NT2/D1 (cell line): Measurements from ENCODE around the gene MORN1.
A peak's percentile ranks its signal among the peaks of the same experiment; 100 is the strongest.

Experiments
- DNase-seq: peaks from one replicate; pipeline ENCODE4 v3.0.0-alpha.2; 2011; ENCODE audit warnings: low read depth, low spot score
- H3K27me3 ChIP-seq: 2 replicates; pipeline ENCODE4 v1.6.0; 2011; ENCODE audit warnings: mild to moderate bottlenecking; ENCODE audit not compliant: insufficient read length, insufficient read depth
- H3K36me3 ChIP-seq: 2 replicates; pipeline ENCODE4 v1.6.1; 2011; ENCODE audit warnings: mild to moderate bottlenecking, low read length, mixed read lengths; ENCODE audit not compliant: insufficient read depth, insufficient read length
- H3K4me1 ChIP-seq: 2 replicates; pipeline ENCODE4 v1.5.1; 2011; ENCODE audit not compliant: insufficient read depth, insufficient read length
- H3K4me3 ChIP-seq: 2 replicates; pipeline ENCODE4 v1.5.1; 2011; ENCODE audit warnings: low read depth; ENCODE audit not compliant: insufficient read length
- H3K9ac ChIP-seq: 2 replicates; pipeline ENCODE4 v1.6.0; 2011; ENCODE audit warnings: low read depth; ENCODE audit not compliant: insufficient read length
- H3K9me3 ChIP-seq: 2 replicates; pipeline ENCODE4 v1.5.1; 2011; ENCODE audit warnings: mild to moderate bottlenecking, low read length; ENCODE audit not compliant: insufficient read depth
- SUZ12 ChIP-seq: IDR thresholded peaks from 2 replicates; pipeline ENCODE4 v1.6.1; 2011; ENCODE audit not compliant: insufficient read length, insufficient read depth; ENCODE audit errors: extremely low read depth
- YY1 ChIP-seq: IDR thresholded peaks from 2 replicates; pipeline ENCODE4 v1.6.1; 2011; ENCODE audit not compliant: insufficient read length, insufficient read depth
- ZNF274 ChIP-seq: IDR thresholded peaks from 2 replicates; pipeline ENCODE4 v1.6.1; 2011; ENCODE audit warnings: mild to moderate bottlenecking, low read depth, low read length

Gene MORN1

DNA sequence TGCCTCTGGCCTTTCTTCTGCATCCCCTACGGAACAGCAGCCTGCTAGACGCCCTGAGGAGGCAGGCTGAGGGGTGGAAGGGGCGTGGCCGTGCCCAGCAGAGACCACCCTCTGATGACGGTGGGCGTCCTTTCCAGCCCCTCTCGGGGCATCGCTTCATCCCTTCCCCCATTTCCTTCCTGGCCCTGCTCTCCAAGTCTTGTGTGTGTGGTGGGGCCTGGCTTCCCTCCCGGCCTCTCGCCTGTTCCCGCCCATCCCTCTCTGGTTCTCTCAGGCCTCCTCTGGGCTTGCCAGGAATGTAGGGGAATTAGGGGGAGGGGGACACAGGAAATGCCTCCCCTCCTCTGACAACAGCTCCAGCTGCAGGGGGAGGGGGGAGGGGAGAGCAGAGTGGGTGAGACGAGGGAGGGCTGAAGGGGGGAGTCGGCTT, 112.1 kb downstream of the MORN1 start:
- H3K9ac ChIP-seq = peak overlapping the region; percentile 59
- peaks cover 15% of the 10 kb centered on the region for H3K36me3 ChIP-seq
- peaks cover 28% of the 10 kb centered on the region for H3K4me1 ChIP-seq
- H3K9me3 ChIP-seq = no peaks in the 10 kb centered on the region
- no peak overlapping the region for H3K4me3 ChIP-seq
- DNase-seq = peak; percentile 96
- H3K27me3 ChIP-seq = no peaks in the 10 kb centered on the region
- TF ChIP-seq ZNF274 = no peak
- no peak for TF ChIP-seq YY1
- TF ChIP-seq SUZ12 = no peak

GRCh38 chr1:2278591-2279209, 112.7 kb downstream of the MORN1 start:
- TF ChIP-seq SUZ12 (no peak), ZNF274 (no peak), YY1 (no peak)
- H3K9ac ChIP-seq = peak overlapping the region; percentile 59
- DNase-seq = no peak
- H3K4me3 ChIP-seq = no peak overlapping the region
- peaks cover 13% of the 10 kb centered on the region for H3K36me3 ChIP-seq
- peaks cover 27% of the 10 kb centered on the region for H3K4me1 ChIP-seq
- H3K27me3 ChIP-seq = no peaks in the 10 kb centered on the region
- H3K9me3 ChIP-seq = no peaks in the 10 kb centered on the region

DNA sequence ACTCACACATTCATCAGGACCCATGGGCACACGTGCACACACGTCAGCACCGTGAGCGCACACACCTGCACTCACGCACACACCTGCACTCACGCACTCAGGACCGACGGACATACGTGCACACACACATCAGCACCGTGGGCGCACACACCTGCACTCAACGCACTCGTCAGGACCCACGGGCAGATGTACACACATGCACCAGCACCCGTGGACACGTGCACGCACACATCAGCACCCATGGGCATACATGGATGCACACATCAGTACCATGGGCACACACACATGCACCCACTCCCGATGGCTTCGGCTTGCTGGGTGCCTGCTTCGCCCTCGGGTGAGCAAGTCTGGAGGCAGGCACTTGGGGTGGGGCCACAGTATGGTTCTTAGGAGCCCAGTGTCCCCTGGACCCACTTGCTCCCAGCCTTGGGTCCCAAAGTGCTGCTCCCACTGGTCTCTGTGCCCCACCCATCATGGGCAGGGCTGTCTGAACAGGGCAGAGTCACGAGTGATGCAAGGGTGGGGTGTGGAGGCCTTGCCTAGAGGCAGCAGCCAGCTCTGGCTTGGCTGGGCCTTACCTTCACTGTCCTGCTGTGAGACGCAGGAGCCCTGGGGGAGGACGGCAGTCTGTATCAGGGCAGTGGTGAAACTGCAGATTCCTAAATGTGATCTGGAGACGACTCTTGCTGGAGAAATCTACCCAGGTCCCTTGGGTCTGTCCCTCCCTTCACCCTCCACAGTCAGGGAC, 113.4 kb downstream of the MORN1 start:
- peak overlapping the region; percentile 61 for H3K9ac ChIP-seq
- TF ChIP-seq YY1 (no peak), SUZ12 (no peak), ZNF274 (no peak)
- H3K9me3 ChIP-seq = no peaks in the 10 kb centered on the region
- no peak for DNase-seq
- H3K4me1 ChIP-seq = peaks cover 26% of the 10 kb centered on the region
- H3K4me3 ChIP-seq = no peak overlapping the region
- no peaks in the 10 kb centered on the region for H3K27me3 ChIP-seq
- H3K36me3 ChIP-seq = peaks cover 15% of the 10 kb centered on the region

GRCh38 chr1:2276803-2277580, 114.4 kb downstream of the MORN1 start:
- TF ChIP-seq SUZ12 (no peak), ZNF274 (no peak)
- Histone ChIP-seq H3K9ac (no peak overlapping the region), H3K27me3 (no peaks in the 10 kb centered on the region), H3K4me3 (no peak overlapping the region), H3K4me1 (peaks cover 26% of the 10 kb centered on the region), H3K36me3 (peaks cover 11% of the 10 kb centered on the region), H3K9me3 (no peaks in the 10 kb centered on the region)
- DNase-seq = no peak

DNA sequence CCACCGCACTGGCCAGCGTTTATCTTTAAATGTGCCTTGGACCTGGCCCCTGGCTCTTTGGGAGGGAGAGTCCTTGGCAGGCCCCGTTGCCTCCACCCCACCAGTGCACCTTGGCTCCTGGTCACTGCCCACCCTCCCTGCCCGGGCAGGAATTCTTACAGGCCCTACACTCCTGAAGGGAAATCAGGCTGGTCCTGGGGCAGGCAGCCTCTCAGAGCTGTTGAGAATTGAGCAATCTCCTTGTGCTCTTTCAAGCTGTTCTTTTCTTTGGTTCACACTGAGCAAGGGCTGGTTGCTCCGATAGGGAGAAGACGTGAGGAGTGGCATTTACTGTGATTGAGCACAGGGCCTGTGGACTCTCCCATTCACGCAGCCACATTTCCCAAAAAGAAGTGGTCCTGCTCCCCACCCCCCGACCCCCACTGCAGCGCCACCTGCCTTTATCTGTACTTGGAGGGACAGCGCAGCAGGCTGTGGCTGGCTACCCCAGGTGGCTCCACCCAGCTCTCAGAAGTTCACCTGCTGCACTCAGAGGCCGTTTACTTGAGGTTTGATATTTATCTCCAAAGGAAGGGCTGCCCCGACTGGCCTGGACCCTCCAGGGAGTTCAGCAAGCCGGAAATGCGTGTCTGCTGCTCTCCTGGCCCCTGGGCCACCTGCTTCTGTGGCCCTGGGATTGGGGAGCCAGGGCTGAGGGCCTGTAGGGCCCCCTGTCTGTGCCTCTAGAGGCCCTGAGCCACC, 115.4 kb downstream of the MORN1 start:
- no peak overlapping the region for H3K4me3 ChIP-seq
- no peak overlapping the region for H3K9ac ChIP-seq
- H3K36me3 ChIP-seq = peaks cover 11% of the 10 kb centered on the region
- TF ChIP-seq SUZ12 (no peak), ZNF274 (no peak), YY1 (no peak)
- H3K9me3 ChIP-seq = no peaks in the 10 kb centered on the region
- DNase-seq = no peak
- H3K27me3 ChIP-seq = no peaks in the 10 kb centered on the region
- peaks cover 32% of the 10 kb centered on the region for H3K4me1 ChIP-seq

- H3K27me3 ChIP-seq = no peaks in the 10 kb centered on the region
Observed at GRCh38 chr1:2274929-2275475, 116.4 kb downstream of the MORN1 start.

More at GRCh38 chr1:2274929-2275475, 116.4 kb downstream of the MORN1 start:
- H3K4me1 ChIP-seq = peaks cover 40% of the 10 kb centered on the region
- DNase-seq = no peak
- no peak overlapping the region for H3K9ac ChIP-seq
- H3K4me3 ChIP-seq = no peak overlapping the region
- no peaks in the 10 kb centered on the region for H3K9me3 ChIP-seq
- no peak for TF ChIP-seq SUZ12
- TF ChIP-seq ZNF274 = no peak
- TF ChIP-seq YY1 = no peak
- peaks cover 11% of the 10 kb centered on the region for H3K36me3 ChIP-seq
